ENCODE results near the gene SUPT20HL2. TPM values are rescaled to one million over a fixed set of nuclear protein-coding genes. Genes with fewer than 3 reads are reported as not detected.

SUPT20HL2 gene
- total and polyA plus RNA-seq, 7 donors = 0.14 TPM; not detected in 6

DNA sequence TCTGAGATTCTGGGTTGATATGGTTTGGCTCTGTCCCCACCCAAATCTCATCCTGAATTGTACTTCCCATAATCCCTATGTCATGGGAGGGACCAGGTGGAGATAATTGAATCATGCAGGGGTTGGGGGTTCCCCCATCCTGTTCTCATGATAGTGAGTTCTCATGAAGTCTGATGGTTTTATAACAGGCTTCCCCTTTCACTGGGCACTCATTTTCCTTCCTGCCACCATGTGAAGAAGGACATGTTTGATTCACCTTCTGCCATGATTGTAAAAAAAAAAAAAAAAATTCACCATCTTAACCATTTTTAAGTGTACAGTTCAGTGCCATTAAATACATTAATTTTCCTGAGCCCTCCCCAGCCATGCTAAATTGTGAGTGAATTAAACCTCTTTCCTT lies 42.6 kb downstream of the SUPT20HL2 start:
- TF ChIP-seq POLR2AphosphoS5 (IDR thresholded peaks at IDR 0.05) (no peak), POLR2A (IDR thresholded peaks at IDR 0.05) (no peak), EP300 (IDR thresholded peaks at IDR 0.05) (no peak)
- TF ChIP-seq, protein P1, sequence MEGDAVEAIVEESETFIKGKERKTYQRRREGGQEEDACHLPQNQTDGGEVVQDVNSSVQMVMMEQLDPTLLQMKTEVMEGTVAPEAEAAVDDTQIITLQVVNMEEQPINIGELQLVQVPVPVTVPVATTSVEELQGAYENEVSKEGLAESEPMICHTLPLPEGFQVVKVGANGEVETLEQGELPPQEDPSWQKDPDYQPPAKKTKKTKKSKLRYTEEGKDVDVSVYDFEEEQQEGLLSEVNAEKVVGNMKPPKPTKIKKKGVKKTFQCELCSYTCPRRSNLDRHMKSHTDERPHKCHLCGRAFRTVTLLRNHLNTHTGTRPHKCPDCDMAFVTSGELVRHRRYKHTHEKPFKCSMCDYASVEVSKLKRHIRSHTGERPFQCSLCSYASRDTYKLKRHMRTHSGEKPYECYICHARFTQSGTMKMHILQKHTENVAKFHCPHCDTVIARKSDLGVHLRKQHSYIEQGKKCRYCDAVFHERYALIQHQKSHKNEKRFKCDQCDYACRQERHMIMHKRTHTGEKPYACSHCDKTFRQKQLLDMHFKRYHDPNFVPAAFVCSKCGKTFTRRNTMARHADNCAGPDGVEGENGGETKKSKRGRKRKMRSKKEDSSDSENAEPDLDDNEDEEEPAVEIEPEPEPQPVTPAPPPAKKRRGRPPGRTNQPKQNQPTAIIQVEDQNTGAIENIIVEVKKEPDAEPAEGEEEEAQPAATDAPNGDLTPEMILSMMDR (IDR thresholded peaks at IDR 0.05) = no peak
- H3K4me3 ChIP-seq = no peak overlapping the region
- intact Hi-C loops (cut with DNase I) = no loop called here
- no peaks in the 10 kb centered on the region for H3K27me3 ChIP-seq
- H3K27ac ChIP-seq = peak overlapping the region in 2 of 4 donors; percentile 23 to 62
- H3K9me3 ChIP-seq = no peaks in the 10 kb centered on the region
- no peaks in the 10 kb centered on the region for H3K36me3 ChIP-seq
- no peak for DNase-seq
- H3K4me1 ChIP-seq = peaks cover 0 to 6% (median 0%) of the 10 kb centered on the region in 4 donors

DNA sequence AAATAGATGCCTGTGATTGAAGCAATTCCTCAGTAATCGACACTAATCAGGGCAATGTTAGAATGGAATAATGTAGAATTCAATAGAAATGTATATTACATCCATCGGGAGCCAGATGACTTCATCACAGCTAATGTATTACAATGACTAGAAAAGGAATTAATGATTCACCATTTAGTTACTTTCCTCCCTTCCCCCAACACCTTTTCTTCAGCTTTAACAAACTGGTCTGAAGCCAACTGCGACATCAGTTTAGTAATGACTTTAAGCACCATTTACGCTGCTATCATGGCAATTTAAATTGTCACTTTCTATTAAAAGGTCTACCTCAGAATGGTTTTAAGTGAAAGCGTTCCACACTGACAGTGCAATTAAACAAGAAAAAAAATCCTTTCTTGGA lies 45.1 kb downstream of the SUPT20HL2 start:
- Histone ChIP-seq H3K27me3 (no peaks in the 10 kb centered on the region), H3K4me3 (no peak overlapping the region), H3K36me3 (no peaks in the 10 kb centered on the region), H3K27ac (peak overlapping the region in 1 of 4 donors; percentile 62), H3K4me1 (peaks cover 0 to 6% (median 0%) of the 10 kb centered on the region in 4 donors), H3K9me3 (no peaks in the 10 kb centered on the region)
- 88 to 91% methylated on average over 5 of the region's 5 CpGs for WGBS, 2 donors
- no peak for DNase-seq
- intact Hi-C loops (cut with DNase I) = no loop called here
- TF ChIP-seq POLR2AphosphoS5 (IDR thresholded peaks at IDR 0.05) (no peak), POLR2A (IDR thresholded peaks at IDR 0.05) (no peak), EP300 (IDR thresholded peaks at IDR 0.05) (no peak)
- TF ChIP-seq, protein P1 (IDR thresholded peaks at IDR 0.05) = no peak

DNA sequence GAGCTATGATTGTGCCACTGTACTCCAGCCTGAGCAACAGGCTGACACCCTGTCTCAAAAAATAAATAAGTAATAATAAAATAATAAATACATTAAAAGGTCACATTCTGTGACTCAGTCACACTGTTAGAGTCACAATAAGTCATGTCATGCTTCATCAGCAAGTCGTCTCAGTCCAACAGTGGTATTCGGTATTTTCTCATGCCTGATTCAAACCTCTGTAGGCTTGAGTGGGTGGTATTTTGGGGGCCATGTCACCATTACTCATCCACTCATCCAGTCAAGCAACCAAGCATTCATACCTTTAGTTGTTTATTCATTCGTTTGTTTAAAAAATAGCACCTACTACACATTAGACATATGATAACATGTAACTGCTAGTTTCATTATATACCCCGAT lies 46.9 kb downstream of the SUPT20HL2 start:
- Histone ChIP-seq H3K27ac (no peak overlapping the region), H3K4me1 (no peaks in the 10 kb centered on the region), H3K36me3 (no peaks in the 10 kb centered on the region), H3K4me3 (no peak overlapping the region), H3K27me3 (no peaks in the 10 kb centered on the region), H3K9me3 (no peaks in the 10 kb centered on the region)
- intact Hi-C loops (cut with DNase I) = no loop called here
- no peak for DNase-seq
- 87 to 88% methylated on average over 4 of the region's 4 CpGs for WGBS, 2 donors
- TF ChIP-seq POLR2AphosphoS5 (IDR thresholded peaks at IDR 0.05) = no peak
- TF ChIP-seq, protein P1 (IDR thresholded peaks at IDR 0.05) = no peak
- no peak for TF ChIP-seq POLR2A (IDR thresholded peaks at IDR 0.05)
- TF ChIP-seq EP300 (IDR thresholded peaks at IDR 0.05) = no peak

DNA sequence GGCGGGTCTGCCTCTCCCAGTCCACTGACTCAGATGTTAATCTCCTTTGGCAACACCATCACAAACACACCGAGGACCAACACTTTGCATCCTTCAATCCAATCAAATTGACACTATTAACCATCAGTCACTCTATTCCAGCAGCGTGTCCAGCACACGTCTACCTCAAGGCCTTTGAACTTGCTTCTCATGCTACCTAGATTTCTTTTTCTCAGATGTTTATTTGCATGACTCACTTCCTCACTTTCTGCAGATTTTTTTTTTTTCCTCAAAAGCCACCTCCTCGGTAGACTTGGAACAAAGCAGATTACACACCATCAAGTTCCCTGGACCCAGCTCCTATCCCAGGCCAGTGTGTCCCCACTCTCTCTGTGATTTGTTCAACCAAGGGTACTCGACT lies 49.5 kb downstream of the SUPT20HL2 start:
- H3K4me1 ChIP-seq = peaks cover 0 to 12% (median 5%) of the 10 kb centered on the region in 4 donors
- DNase-seq = no peak
- H3K27me3 ChIP-seq = no peaks in the 10 kb centered on the region
- H3K4me3 ChIP-seq = no peak overlapping the region
- H3K36me3 ChIP-seq = no peaks in the 10 kb centered on the region
- TF ChIP-seq, protein P1 (IDR thresholded peaks at IDR 0.05) = no peak
- TF ChIP-seq POLR2AphosphoS5 (IDR thresholded peaks at IDR 0.05) = no peak
- no peaks in the 10 kb centered on the region for H3K9me3 ChIP-seq
- intact Hi-C loops (cut with DNase I) = no loop called here
- WGBS, 2 donors = 70 to 76% methylated on average over 6 of the region's 6 CpGs
- H3K27ac ChIP-seq = no peak overlapping the region

DNA sequence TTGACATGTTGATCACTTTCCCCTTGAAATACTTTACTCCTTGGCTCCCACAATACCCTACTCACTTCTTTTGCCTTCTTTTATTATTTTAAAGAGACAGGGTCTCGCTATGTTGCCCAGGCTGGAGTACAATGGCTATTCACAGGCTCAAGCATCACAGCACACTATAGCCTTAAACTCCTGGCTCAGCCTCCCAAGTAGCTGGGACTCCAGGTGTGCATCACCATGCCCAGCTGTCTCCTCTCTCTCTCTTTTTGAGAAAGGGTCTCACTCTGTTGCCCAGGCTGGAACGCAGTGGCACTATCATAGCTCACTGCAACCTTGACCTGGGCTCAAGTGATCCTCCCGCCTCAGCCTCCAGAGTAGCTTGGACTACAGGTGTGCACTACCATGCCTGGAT lies 51.6 kb downstream of the SUPT20HL2 start:
- no peak for DNase-seq
- intact Hi-C loops (cut with DNase I) = no loop called here
- 95 to 96% methylated on average over 3 of the region's 3 CpGs for WGBS, 2 donors
- Histone ChIP-seq H3K36me3 (no peaks in the 10 kb centered on the region), H3K4me1 (peaks cover 0 to 12% (median 5%) of the 10 kb centered on the region in 4 donors), H3K27me3 (no peaks in the 10 kb centered on the region), H3K4me3 (no peak overlapping the region), H3K27ac (no peak overlapping the region), H3K9me3 (no peaks in the 10 kb centered on the region)
- no peak for TF ChIP-seq EP300 (IDR thresholded peaks at IDR 0.05)
- TF ChIP-seq POLR2A (IDR thresholded peaks at IDR 0.05) = no peak
- TF ChIP-seq, protein P1 (IDR thresholded peaks at IDR 0.05) = no peak
- no peak for TF ChIP-seq POLR2AphosphoS5 (IDR thresholded peaks at IDR 0.05)

All from sigmoid colon (tissue), 7 donors.